D341Med (cell line): ENCODE results near the gene FAM118B.
A peak's percentile ranks its signal among the peaks of the same experiment; 100 is the strongest.

Experiments used
- DNase-seq: peaks from one replicate; pipeline ENCODE4 v3.0.0; 2012; ENCODE audit warnings: low spot score

The FAM118B gene

GRCh38 chr11:126186708-126187529 lies 24.7 kb upstream of the FAM118B start:
- no peak for DNase-seq

GRCh38 chr11:126188332-126189108 lies 23.1 kb upstream of the FAM118B start:
- DNase-seq = no peak

- no peak for DNase-seq
Observed at GRCh38 chr11:126189109-126189929, 22.3 kb upstream of the FAM118B start.

- no peak for DNase-seq
Observed at GRCh38 chr11:126190792-126191191, 20.8 kb upstream of the FAM118B start.

- no peak for DNase-seq
Observed at GRCh38 chr11:126191379-126192073, 20.1 kb upstream of the FAM118B start.

- no peak for DNase-seq
Observed at GRCh38 chr11:126192361-126192760, 19.2 kb upstream of the FAM118B start.

- DNase-seq = no peak
Observed at GRCh38 chr11:126193038-126193478, 18.5 kb upstream of the FAM118B start.

- DNase-seq = peak; percentile 57
Observed at GRCh38 chr11:126194121-126194543, 17.4 kb upstream of the FAM118B start.

GRCh38 chr11:126195119-126195518 lies 16.5 kb upstream of the FAM118B start:
- DNase-seq = no peak

GRCh38 chr11:126197277-126197939 lies 14.2 kb upstream of the FAM118B start:
- no peak for DNase-seq

- DNase-seq = no peak
Observed at GRCh38 chr11:126198648-126199047, 12.9 kb upstream of the FAM118B start.

- DNase-seq = no peak
Observed at GRCh38 chr11:126202646-126203359, 8.8 kb upstream of the FAM118B start.

GRCh38 chr11:126205359-126205758 lies 6.2 kb upstream of the FAM118B start:
- no peak for DNase-seq

- no peak for DNase-seq
Observed at GRCh38 chr11:126207896-126208295, 3.7 kb upstream of the FAM118B start.

GRCh38 chr11:126210871-126211235 lies 729 bp upstream of the FAM118B start:
- no peak for DNase-seq

GRCh38 chr11:126212089-126212660 lies 593 bp downstream of the FAM118B start:
- no peak for DNase-seq

- no peak for DNase-seq
Observed at GRCh38 chr11:126214441-126214840, 2.9 kb downstream of the FAM118B start.

- DNase-seq = no peak
Observed at GRCh38 chr11:126214841-126215240, 3.3 kb downstream of the FAM118B start.

- no peak for DNase-seq
Observed at GRCh38 chr11:126216526-126217305, 5.1 kb downstream of the FAM118B start.
